HG03025 (cell line): ENCODE measurements around the gene SLIT1.

ENCODE experiments used
- ATAC-seq: cut with Tn5 transposase; IDR thresholded peaks from one replicate; pipeline ENCODE4 v1.9.1; 2021; ENCODE audit warnings: mild to moderate bottlenecking, moderate library complexity; ENCODE audit not compliant: unreplicated experiment, low FRiP score

Gene SLIT1

DNA sequence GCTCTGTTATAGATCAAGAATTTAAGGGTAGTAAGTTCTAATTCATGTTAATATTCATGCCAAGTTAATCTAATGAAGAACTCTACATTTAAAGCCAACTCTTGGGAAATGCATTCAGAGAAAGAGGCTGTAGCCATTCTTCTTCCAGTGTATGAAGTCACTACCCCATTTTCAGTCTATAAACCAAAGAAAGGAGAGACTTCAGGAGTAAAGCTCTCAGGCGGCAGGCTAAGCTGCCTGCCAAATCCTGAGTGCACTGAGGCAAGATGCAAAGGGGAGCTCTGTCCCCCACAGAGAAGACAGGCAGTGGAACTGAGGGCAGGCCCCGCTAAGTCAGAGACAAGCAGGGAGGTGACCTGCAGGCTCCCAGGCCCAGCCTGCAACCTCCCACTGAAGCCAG is 41.5 kb downstream of the SLIT1 start:
- no peak for ATAC-seq

DNA sequence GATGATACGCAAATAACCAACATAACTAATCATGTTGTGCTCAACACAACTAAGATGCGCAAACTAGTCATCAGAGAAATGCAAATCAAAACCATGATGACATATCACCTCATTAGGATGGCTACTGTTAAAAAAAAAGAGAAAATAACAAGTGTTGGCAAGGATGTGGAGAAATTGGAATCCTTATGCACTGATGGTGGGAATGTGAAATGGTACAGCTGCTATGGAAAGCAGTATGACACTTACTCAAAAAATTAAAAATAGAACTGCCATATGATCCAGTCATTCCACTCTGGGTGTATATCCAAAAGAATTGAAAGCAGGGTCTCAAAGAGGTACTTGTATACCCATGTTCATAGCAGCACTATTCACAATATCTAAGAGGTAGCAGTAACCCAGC is 42.9 kb downstream of the SLIT1 start:
- no peak for ATAC-seq

DNA sequence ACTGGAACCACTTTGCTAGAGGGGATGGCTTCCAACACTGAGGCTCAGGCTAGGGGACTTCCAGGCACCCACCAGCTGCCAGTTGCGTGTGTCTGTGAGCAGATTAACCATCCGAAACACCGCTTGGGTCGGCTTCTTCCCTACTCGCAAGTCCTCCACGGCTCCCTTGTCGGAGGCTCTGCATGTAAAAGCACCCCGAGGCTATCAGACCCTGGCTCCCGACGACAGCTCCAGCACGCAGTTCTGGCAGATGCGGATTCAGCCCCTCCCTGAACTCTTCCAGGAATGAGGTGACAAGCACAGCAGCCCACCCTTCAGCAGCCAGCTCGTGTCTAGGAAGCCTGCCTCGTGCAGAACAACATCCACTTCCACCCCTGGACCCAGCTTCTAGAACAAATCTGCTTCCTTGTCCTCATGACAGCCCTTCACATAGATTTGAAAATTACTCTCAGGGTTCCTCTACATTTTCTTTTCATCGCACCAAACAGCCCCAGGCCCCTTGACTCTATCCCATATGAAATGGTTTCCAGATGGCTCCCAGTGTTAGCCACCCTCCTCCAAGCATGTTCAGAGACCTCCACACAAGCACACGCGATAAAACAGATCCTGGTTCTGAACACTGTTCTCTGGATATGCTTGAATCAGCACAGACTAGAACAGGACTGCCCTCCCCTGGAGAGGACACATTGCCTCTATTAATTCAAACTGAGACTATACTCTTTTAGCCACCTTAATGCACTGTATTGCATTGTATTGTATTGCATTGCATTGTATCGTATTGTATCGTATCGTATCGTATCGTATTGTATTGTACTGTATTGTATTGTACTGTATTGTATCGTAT is 44.6 kb downstream of the SLIT1 start:
- no peak for ATAC-seq

- ATAC-seq, result no peak
Observed at GRCh38 chr10:97140049-97140846, 45.5 kb downstream of the SLIT1 start.

- no peak for ATAC-seq
Observed at GRCh38 chr10:97139651-97140048, 46.1 kb downstream of the SLIT1 start.

GRCh38 chr10:97138846-97139245 is 46.9 kb downstream of the SLIT1 start:
- ATAC-seq, result no peak

GRCh38 chr10:97138174-97138573 is 47.6 kb downstream of the SLIT1 start:
- ATAC-seq, result no peak

DNA sequence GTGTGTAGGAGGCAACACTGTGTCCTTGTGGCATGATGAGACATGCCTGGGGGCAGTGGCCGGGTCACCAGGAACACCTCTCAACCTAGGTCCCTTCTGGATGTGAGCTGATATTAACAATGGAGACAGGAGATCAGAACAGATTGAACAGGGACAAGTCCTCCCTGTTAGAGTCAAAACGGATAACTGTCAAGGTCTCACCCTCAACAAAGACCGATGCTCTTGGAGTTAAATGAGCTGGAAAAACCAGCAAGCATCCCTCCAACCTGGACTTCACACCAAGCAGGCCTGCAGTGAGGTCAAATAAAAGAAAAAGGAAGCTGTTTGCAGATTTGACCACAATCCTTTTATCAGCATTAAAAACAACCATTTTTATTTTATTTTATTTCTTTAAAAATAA is 49.0 kb downstream of the SLIT1 start:
- no peak for ATAC-seq

GRCh38 chr10:97135464-97135863 is 50.3 kb downstream of the SLIT1 start:
- no peak for ATAC-seq

DNA sequence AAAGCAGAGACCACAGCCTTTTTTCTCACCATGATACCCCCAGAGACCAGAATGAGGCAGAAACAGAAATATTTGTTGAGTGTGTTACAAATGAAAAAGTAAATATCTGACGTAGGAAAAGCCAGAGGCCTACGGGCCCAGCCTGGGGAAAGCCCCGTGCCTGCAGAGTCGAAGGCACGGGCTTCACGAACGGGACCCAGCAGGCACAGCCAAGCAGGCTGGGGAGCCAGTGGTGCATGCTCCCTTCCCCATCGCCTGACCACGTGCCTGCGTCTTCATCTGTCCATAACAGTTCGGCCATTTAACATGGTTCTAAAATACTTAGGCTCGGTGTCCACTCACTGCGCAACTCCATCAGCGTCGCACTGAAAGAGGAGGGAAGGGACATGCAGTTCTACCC is 50.8 kb downstream of the SLIT1 start:
- ATAC-seq, result no peak

DNA sequence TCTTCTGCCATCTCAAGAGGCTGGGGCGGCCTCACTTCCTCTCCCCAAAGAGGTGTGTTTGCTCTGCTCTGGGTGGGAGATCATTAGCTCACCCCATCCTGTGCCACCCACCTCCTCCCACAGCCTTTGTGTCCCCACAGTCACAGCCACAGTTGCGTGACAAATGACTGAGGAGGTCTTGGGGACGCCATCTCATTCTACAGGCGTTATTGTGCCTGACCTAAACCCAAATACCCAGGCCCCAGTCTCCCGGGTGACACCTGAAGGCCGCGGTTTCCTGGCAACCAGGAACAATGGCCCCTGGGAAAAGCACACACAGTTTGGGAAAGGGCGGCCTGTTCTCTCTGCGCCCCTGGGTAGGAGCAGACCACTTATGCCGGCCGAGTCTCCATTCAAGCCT is 51.6 kb downstream of the SLIT1 start:
- no peak for ATAC-seq

- no peak for ATAC-seq
Observed at GRCh38 chr10:97132273-97132672, 53.5 kb downstream of the SLIT1 start.

- ATAC-seq, result no peak
Observed at GRCh38 chr10:97131666-97132065, 54.1 kb downstream of the SLIT1 start.

GRCh38 chr10:97131181-97131628 is 54.6 kb downstream of the SLIT1 start:
- no peak for ATAC-seq

GRCh38 chr10:97129666-97130065 is 56.1 kb downstream of the SLIT1 start:
- ATAC-seq, result no peak

DNA sequence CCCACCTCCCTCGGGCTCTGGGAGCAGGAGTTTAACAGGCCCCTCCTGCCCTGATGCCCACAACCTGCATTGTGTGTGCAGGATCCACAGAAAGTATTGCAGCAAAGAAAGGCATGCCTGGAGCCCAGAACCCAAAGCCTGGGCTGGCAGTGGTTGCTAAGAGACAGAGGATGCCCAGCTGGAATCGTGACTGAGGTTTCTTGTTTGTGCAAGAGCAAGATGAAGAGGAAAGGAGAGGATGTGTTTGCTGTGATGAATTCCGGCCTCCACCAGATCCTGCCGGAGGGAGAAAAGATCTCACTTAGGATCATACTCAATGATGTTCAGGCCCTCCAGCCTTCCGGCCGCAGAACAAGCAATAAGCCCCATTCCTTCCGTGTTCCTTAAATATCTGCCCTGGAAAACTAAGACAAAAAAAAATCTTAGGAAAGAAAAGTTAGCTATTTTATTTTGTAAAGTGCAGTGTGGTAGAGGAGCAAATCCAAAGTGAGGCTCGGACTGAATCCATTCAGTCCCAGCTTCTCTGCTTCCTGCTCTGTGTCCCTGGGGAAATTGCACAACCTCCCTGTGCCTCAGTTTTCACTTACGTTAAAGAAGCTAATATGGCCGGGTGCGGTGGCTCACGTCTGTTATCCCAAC is 57.1 kb downstream of the SLIT1 start:
- no peak for ATAC-seq

GRCh38 chr10:97128039-97128492 is 57.7 kb downstream of the SLIT1 start:
- no peak for ATAC-seq

DNA sequence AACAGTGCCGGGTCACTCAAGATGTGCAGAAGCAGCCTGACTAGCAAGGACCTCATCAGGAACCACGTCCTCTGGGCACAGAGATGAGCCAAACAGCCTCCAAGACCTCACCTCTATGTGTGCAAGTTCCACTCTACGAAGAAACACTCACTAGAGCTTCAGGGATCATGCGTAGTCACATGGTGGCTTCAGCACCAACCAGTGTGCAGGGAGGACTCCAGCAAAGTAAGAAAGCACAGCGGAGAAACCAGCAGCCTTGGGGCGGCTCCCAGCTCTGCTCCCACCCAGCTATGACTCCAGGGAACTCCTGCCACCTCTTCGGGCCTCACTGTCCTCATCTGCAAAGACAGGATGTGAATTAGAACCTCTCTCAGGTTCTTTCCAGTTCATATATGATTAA is 58.2 kb downstream of the SLIT1 start:
- no peak for ATAC-seq

DNA sequence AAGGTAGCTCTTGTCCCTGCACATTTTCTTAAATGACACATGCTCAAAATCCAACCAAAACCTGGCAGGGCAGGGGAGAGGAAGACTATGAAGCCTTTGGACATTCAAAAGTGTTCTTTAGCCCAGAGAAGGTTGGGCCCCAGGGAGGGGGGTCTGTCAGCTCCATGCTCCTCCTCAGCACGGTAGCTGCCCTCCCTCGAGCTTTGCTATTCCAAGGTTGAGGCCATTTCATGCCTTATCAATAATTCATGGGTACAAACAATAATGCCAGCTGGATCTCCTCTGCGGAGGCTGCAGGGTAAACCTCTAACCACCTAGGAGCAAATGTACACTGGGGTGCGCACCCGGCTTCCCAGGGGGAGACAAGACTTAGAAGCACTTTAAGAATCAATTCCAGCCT is 61.5 kb downstream of the SLIT1 start:
- no peak for ATAC-seq

- ATAC-seq, result no peak
Observed at GRCh38 chr10:97123765-97124164, 62.0 kb downstream of the SLIT1 start.

DNA sequence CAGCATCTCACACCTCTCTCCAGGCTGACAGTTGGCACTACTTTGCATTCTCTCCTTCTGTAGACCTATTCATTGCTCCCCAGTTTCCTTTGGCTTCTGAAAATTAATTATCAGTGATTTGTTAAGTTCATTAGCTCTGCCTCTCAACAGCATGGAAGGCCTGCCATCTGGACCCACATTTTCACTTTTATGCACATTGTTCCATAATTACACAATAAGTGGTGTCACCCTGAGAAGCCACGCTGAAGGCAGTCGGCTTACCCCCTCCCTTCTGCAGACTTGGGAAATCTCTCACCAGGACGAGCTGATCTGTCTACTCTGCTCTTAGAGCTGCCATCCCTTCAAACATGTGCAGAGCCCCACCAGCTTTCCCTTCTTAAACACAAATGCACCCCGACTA is 64.7 kb downstream of the SLIT1 start:
- no peak for ATAC-seq
